GM13977 (cell line): ENCODE results near the gene THOC1.

Source experiments
- DNase-seq: peaks from one replicate; pipeline ENCODE4 v3.0.0; 2012; ENCODE audit warnings: low spot score
- in situ Hi-C: fragments of 300-500 bp; cut with MboI; formaldehyde crosslinking; loops from one replicate; pipeline ENCODE4 v1.12.0; 2022; ENCODE audit warnings: low sequenced_read_pairs, low pct_unique_long_range_greater_than_20kb, mixed read lengths, inconsistent platforms; ENCODE audit not compliant: unreplicated experiment
- TF ChIP-seq, protein P1 (sequence below): IDR thresholded peaks from 2 replicates; pipeline ENCODE4 v1.5.1; 2012; ENCODE audit warnings: mild to moderate bottlenecking, control low read depth; ENCODE audit not compliant: insufficient read depth; ENCODE audit errors: extremely low read depth, missing control alignments

THOC1 gene

DNA sequence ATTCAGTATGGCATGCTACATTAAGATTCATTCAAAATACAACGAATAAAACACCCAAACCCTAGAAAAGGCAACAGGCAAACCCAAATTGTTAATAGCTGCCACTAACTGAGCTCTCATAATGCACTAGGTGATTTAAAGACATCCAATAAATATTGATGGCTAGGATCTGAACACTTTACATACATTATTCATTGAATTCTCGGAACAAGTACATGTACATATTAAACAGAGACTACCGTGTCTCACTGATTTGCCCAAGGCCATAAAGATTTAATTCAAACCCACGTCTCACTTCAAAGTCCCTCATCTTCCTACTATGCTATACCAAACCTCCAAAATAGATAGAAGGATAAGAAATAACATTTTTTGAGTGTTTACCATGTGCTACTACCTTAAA is 42.1 kb downstream of the THOC1 start:
- TF ChIP-seq, protein P1, sequence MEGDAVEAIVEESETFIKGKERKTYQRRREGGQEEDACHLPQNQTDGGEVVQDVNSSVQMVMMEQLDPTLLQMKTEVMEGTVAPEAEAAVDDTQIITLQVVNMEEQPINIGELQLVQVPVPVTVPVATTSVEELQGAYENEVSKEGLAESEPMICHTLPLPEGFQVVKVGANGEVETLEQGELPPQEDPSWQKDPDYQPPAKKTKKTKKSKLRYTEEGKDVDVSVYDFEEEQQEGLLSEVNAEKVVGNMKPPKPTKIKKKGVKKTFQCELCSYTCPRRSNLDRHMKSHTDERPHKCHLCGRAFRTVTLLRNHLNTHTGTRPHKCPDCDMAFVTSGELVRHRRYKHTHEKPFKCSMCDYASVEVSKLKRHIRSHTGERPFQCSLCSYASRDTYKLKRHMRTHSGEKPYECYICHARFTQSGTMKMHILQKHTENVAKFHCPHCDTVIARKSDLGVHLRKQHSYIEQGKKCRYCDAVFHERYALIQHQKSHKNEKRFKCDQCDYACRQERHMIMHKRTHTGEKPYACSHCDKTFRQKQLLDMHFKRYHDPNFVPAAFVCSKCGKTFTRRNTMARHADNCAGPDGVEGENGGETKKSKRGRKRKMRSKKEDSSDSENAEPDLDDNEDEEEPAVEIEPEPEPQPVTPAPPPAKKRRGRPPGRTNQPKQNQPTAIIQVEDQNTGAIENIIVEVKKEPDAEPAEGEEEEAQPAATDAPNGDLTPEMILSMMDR = no peak
- DNase-seq = no peak
- in situ Hi-C loops = no loop called here

DNA sequence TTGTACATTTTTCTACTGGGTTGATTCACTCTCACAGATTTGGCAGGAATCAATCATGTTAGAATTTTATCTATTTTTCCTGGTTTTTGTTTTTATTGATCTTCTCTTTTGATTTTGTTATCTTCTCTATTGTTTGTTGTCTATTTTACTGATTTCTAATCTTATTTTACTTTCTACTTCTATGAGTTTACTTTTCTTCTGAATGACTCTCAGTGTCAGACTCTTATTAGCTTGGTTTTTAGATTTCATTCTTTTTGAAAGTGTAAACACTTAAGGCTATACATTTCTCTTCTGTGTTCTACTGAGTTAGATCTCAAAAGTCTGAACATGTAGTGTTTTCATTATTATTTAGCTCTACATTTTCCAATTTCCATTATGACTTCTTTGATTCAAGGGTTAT is 47.1 kb downstream of the THOC1 start:
- in situ Hi-C loops = no loop called here

DNA sequence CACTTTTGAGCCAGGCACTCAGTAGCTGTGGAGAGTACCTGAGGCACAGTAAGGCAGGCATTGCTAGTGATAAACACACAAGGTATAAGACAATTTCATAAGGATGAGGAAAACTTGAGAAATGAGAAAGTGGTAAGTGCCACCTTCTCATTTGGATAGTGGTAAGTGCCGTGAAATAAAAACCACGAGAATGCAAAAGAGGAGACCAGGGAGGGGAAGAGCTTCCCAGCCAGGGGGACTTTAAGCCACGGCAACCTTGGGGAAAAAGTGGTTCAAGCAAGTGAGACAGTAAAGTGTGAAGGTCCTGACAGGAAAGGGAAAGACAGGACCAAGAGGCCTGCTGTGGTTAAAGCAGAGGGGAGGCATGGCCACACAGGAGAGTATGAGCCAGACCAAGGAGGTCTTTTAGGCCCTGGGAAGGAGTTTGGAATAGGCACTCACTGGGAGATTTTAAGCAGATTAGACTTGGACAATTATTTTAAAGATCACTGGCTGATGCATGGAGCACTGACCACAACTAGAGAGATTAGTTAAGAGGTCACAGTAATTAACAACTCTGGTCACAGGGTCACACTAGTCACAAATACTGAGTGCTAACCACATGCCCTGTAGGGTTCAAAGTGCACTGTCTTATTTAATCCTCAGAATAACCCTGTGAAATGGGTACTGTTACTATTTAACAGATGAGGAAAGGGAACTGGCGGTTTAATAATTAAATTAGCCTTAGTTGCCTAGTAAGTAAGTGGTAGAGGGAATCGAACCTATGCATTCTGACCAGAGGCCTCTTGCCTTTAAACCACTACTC is 50.1 kb downstream of the THOC1 start:
- TF ChIP-seq, protein P1 = no peak
- no peak for DNase-seq
- in situ Hi-C loops = no loop called here

More for the DNA sequence above, 47.1 kb downstream of the THOC1 start:
- TF ChIP-seq, protein P1 = no peak
- no peak for DNase-seq

DNA sequence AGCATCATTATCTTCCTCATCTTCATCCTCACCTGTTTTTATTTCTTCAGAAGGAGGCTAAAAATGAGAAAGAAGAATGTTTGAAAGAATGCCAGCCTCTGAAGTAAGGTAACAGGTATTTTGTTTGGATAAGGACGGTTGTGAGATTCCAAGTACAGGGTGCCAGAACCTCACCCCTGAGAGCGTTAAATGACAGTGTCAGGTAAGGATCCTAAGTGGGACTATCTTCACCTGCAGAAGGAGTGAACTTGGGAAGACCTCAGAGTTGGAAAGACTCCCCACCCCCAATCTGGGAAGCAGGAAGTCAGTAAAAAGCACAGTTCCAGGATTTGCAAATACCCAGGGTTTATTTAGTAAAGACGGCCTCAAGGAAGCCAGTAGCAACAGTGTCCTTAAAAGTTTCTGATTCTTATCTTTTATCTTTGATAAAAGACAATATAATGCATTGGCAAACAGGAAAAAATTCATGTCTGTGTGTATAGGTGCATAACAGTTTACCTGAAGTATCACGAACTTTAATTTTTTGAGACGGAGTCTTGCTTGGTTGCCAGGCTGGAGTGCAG is 52.3 kb downstream of the THOC1 start:
- in situ Hi-C loops = no loop called here
- no peak for DNase-seq
- TF ChIP-seq, protein P1 = no peak

DNA sequence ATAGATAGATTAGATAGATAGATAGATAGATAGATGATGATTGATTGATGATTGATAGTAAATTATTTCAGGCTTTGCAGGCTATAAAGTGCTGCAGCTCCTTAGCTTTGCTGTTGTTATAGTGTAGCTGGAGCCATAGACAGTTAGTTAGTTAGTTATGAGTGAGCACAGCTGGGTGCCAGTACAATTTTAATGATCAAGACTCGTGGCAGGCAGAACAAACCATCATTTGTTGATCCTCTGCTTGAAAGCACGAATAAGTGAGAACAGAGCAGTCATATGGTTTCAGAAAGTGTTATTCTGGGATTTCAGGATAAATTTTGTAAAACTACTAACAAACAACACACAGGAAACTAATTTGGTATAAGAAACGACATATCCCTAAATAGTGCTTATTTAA is 53.9 kb downstream of the THOC1 start:
- TF ChIP-seq, protein P1 = no peak
- in situ Hi-C loops = no loop called here
- no peak for DNase-seq

DNA sequence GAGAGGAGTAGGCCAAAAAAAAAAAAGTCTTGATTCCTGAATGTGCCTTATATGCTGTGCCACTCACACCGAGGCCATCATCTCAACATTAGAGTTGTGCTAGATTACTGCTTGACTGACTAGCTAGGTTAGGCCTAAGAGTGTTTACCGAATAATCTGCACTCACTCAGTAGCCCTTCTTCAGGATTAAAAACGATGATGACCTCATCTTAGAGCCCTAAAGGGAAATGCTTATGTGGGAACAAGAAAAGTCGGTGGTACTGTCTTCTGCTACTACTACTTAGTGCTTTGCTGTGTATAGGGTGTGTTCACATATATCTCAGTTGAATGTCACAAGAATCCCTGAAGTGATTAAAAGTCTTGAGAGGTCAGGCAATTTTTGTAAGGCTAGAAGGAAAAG is 54.3 kb downstream of the THOC1 start:
- in situ Hi-C loops = no loop called here

More for the DNA sequence above, 54.3 kb downstream of the THOC1 start:
- DNase-seq = no peak
- TF ChIP-seq, protein P1 = no peak
